ENCODE data around the gene KRTAP1-5.
A peak's percentile ranks its signal among the peaks of the same experiment; 100 is the strongest.

Gene KRTAP1-5

GRCh38 chr17:41010441-41010840, 16.6 kb downstream of the KRTAP1-5 start:
- TF ChIP-seq CTCF (conservative IDR thresholded peaks at IDR 0.05; ENCODE audit: low read length), result no peak
- peak; percentile 39 for DNase-seq (ENCODE audit: low read depth)
- H3K4me3 ChIP-seq (ENCODE audit: low read length), result no peak overlapping the region

DNA sequence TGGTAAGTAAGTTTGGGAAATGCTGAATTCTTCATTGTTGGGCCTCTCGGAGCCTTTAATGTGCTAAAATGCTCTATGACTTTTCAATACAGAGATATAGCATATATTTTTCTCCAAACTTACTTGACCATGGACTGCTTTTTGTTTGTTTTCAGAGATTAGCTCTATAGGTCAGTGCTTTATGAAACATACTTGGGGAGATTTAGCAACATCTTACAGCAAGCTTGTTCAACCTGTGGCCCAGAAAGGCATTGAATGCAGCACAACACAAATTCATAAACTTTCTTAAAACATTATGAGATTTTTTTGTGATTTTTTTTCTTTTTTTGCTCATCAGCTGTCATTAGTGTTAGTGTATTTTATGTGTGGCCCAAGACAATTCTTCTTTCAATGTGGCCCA, 17.1 kb downstream of the KRTAP1-5 start:
- no peak overlapping the region for H3K4me3 ChIP-seq (ENCODE audit: low read length)
- DNase-seq (ENCODE audit: low read depth), result no peak
- no peak for TF ChIP-seq CTCF (conservative IDR thresholded peaks at IDR 0.05; ENCODE audit: low read length)

- DNase-seq (ENCODE audit: low read depth), result no peak
Observed at GRCh38 chr17:41009301-41009760, 17.7 kb downstream of the KRTAP1-5 start.

GRCh38 chr17:41008811-41009210, 18.2 kb downstream of the KRTAP1-5 start, which contains the start of gene KRTAP3-1:
TSS of gene KRTAP3-1 (minus strand) at chr17:41009128. CDS start at chr17:41009074, 54 bp downstream.
- DNase-seq (ENCODE audit: low read depth), result no peak
- H3K4me3 ChIP-seq (ENCODE audit: low read length), result no peak within 1 kb of the TSS
- TF ChIP-seq CTCF (conservative IDR thresholded peaks at IDR 0.05; ENCODE audit: low read length), result no peak

More at GRCh38 chr17:41009301-41009760, 17.7 kb downstream of the KRTAP1-5 start:
- no peak overlapping the region for H3K4me3 ChIP-seq (ENCODE audit: low read length)
- TF ChIP-seq CTCF (conservative IDR thresholded peaks at IDR 0.05; ENCODE audit: low read length), result no peak

DNA sequence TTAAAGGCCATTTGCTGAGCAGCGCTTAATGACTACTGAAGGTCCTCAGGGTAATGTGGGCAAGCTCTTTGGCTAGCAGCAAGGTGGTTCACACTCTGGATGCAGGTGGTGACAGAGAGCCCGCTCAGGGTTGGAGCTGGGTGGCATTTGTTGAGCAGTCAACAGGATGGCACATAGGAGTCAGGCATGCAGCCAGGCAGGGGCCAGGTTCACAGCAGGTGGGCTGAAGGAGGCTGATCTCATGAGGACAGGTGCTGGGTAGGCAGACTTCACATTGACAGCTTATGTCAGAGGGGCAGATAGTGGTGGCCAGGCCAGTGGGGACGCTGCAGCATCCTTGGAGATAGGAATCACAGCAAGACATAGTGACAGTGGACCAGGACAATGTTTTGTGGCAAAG, 22.6 kb downstream of the KRTAP1-5 start:
- no peak overlapping the region for H3K4me3 ChIP-seq (ENCODE audit: low read length)
- DNase-seq (ENCODE audit: low read depth), result no peak
- no peak for TF ChIP-seq CTCF (conservative IDR thresholded peaks at IDR 0.05; ENCODE audit: low read length)

- H3K4me3 ChIP-seq (ENCODE audit: low read length), result no peak overlapping the region
- DNase-seq (ENCODE audit: low read depth), result no peak
- TF ChIP-seq CTCF (conservative IDR thresholded peaks at IDR 0.05; ENCODE audit: low read length), result no peak
Observed at GRCh38 chr17:41003926-41004325, 23.1 kb downstream of the KRTAP1-5 start.

DNA sequence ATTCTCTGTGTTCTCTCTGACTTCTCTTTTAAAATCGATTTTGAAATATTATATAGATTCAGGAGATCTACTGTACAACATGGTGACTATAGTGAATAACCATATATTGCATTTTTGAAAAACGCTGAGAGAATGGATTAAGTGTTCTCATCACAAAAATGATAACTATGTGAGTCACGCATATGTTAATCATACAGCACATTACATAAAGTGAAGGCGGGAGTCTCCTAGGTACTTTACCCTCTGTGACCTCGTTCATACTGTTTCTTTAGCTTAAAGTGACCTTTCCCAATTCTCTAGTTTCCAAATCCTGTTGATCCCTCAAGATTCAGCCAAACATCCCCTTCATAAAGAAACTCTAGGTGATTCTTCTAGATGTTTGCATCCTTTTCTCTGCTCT, 24.2 kb downstream of the KRTAP1-5 start:
- no peak overlapping the region for H3K4me3 ChIP-seq (ENCODE audit: low read length)
- TF ChIP-seq CTCF (conservative IDR thresholded peaks at IDR 0.05; ENCODE audit: low read length), result no peak
- no peak for DNase-seq (ENCODE audit: low read depth)

Data from AG10803 (cell line).